Fibroblast of lung (primary cell): ENCODE data around the gene NT5C1A.

ENCODE experiments used
- CTCF ChIP-seq, 2 donors: IDR thresholded peaks in 1 of 2; conservative IDR thresholded peaks in 1 of 2; 1 replicate in 1 of 2; 2 replicates in 1 of 2; pipeline ENCODE4 v1.5.1; 2011 to 2012; ENCODE audit warnings: low read length in 2 of 2, control low read depth in 1 of 2, inconsistent platforms in 1 of 2, low read depth in 1 of 2, mild to moderate bottlenecking in 1 of 2
- EZH2 ChIP-seq: IDR thresholded peaks from 2 replicates; pipeline ENCODE4 v1.5.1; 2012; ENCODE audit warnings: low read length, control low read depth, mild to moderate bottlenecking; ENCODE audit errors: missing control alignments

DNA sequence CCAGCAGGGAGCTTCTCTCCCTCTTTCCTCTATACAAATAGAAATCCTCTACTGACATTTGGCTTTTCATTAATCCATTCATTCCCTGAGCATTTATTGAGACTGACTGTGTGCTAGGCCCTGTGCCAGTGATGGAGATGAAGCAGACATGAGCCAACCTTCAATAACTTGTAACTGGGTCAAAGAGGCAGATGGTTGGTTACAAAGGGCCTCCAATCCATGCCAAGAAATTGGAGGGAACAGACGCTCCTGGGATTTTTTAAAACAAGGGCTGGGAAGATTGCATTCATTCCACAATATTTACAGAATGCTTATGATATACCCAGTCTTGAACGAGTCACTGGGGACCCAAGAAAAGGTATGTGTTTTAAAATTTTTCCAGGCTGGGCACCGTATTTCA lies 13.2 kb upstream of the NT5C1A start:
- no peak for TF ChIP-seq CTCF (conservative IDR thresholded peaks at IDR 0.05 in 1 of 2, IDR thresholded peaks at IDR 0.05 in 1 of 2; ENCODE audit: low read depth in 1 of 2, low read length in 2 of 2)
- TF ChIP-seq EZH2, result no peak
